Stimulated activated CD4-positive, alpha-beta T cell treated with anti-CD3 and anti-CD28 coated beads, Interleukin-4, amount 100 ng/mL, for 1 hour (primary cell): ENCODE data around the gene SPINT4.
"Not testable (repeated sequence)": the region's sequence is repeated elsewhere in the genome, so short reads cannot be mapped to it uniquely, and the experiment has no call there.

Experiments
- DNase-seq: peaks from one replicate; pipeline ENCODE4 v3.0.0-alpha.2; 2020

The SPINT4 gene

GRCh38 chr20:45722047-45722446, at the start of gene SPINT4:
SPINT4 (plus strand) TSS chr20:45722347; CDS start chr20:45722368, 21 bp downstream.
- DNase-seq: no peak

GRCh38 chr20:45672765-45673164, 49.4 kb upstream of the SPINT4 start:
- DNase-seq: no peak

- DNase-seq: no peak
Measured at GRCh38 chr20:45679650-45680049, 42.5 kb upstream of the SPINT4 start.

GRCh38 chr20:45685896-45686295, 36.3 kb upstream of the SPINT4 start:
- DNase-seq: no peak

- DNase-seq: not testable (repeated sequence)
Measured at GRCh38 chr20:45693346-45693745, 28.8 kb upstream of the SPINT4 start.

- no peak for DNase-seq
Measured at GRCh38 chr20:45695496-45695895, 26.7 kb upstream of the SPINT4 start.

- DNase-seq: no peak
Measured at GRCh38 chr20:45701104-45701503, 21.0 kb upstream of the SPINT4 start.

GRCh38 chr20:45701873-45702272, 20.3 kb upstream of the SPINT4 start, which contains the start of gene WFDC13:
WFDC13 (plus strand) TSS chr20:45702038; CDS start chr20:45702124, 86 bp downstream.
- no peak for DNase-seq

GRCh38 chr20:45704969-45705637, 17.0 kb upstream of the SPINT4 start, which contains the start of gene WFDC10B:
WFDC10B (minus strand) TSS chr20:45705019; CDS start chr20:45685992, 19,027 bp downstream.
- DNase-seq: no peak

GRCh38 chr20:45716141-45716688, 5.9 kb upstream of the SPINT4 start:
- not testable (repeated sequence) for DNase-seq

GRCh38 chr20:45725134-45725533, 3.0 kb downstream of the SPINT4 start:
- no peak for DNase-seq

GRCh38 chr20:45727044-45727443, 4.9 kb downstream of the SPINT4 start:
- DNase-seq: no peak

GRCh38 chr20:45732199-45732598, 10.1 kb downstream of the SPINT4 start:
- DNase-seq: no peak

GRCh38 chr20:45735552-45735951, 13.4 kb downstream of the SPINT4 start:
- DNase-seq: no peak

- DNase-seq: no peak
Measured at GRCh38 chr20:45735988-45736387, 13.8 kb downstream of the SPINT4 start.

GRCh38 chr20:45742596-45742995, 20.4 kb downstream of the SPINT4 start:
- DNase-seq: no peak

GRCh38 chr20:45745015-45745414, 22.9 kb downstream of the SPINT4 start:
- no peak for DNase-seq

- no peak for DNase-seq
Measured at GRCh38 chr20:45751721-45752120, 29.6 kb downstream of the SPINT4 start.

GRCh38 chr20:45752746-45753145, 30.6 kb downstream of the SPINT4 start:
- DNase-seq: no peak

GRCh38 chr20:45758096-45758495, 35.9 kb downstream of the SPINT4 start:
- no peak for DNase-seq

- not testable (repeated sequence) for DNase-seq
Measured at GRCh38 chr20:45759921-45760320, 37.8 kb downstream of the SPINT4 start.

GRCh38 chr20:45761966-45762365, 39.8 kb downstream of the SPINT4 start:
- not testable (repeated sequence) for DNase-seq

GRCh38 chr20:45764618-45765282, 42.6 kb downstream of the SPINT4 start:
- not testable (repeated sequence) for DNase-seq

GRCh38 chr20:45765307-45765875, 43.2 kb downstream of the SPINT4 start:
- DNase-seq: no peak
